ENCODE data around the gene DLGAP1. TPM values are rescaled to one million over a fixed set of nuclear protein-coding genes. Genes with fewer than 3 reads are reported as not detected.

The DLGAP1 gene
- total and polyA plus RNA-seq, 7 donors = 0.13 to 2.6 (median 1.3) TPM; not detected in 1

DNA sequence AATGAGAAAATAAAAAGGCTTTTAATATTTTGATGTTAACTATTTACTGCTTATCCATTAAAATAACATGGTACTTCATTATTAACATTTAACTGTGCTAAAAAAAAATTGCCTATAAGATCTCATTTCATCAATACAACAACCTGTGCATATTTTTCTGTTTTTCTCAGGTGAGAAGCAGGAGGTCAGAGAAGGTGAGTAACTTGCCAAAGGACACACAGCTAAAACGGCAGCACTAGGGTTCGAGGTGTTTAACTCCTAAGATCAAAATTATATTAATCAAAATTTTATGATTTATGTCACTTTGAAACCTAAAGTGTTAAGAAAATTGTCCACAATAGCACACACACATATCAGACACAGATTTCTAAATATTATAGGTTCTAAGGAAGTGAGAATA is 639.1 kb downstream of the DLGAP1 start:
- TF ChIP-seq EP300 (IDR thresholded peaks at IDR 0.05) (no peak), POLR2AphosphoS5 (IDR thresholded peaks at IDR 0.05) (no peak), POLR2A (IDR thresholded peaks at IDR 0.05) (no peak)
- TF ChIP-seq, protein P1, sequence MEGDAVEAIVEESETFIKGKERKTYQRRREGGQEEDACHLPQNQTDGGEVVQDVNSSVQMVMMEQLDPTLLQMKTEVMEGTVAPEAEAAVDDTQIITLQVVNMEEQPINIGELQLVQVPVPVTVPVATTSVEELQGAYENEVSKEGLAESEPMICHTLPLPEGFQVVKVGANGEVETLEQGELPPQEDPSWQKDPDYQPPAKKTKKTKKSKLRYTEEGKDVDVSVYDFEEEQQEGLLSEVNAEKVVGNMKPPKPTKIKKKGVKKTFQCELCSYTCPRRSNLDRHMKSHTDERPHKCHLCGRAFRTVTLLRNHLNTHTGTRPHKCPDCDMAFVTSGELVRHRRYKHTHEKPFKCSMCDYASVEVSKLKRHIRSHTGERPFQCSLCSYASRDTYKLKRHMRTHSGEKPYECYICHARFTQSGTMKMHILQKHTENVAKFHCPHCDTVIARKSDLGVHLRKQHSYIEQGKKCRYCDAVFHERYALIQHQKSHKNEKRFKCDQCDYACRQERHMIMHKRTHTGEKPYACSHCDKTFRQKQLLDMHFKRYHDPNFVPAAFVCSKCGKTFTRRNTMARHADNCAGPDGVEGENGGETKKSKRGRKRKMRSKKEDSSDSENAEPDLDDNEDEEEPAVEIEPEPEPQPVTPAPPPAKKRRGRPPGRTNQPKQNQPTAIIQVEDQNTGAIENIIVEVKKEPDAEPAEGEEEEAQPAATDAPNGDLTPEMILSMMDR (IDR thresholded peaks at IDR 0.05) = no peak
- 83 to 89% methylated on average over 2 of the region's 2 CpGs for WGBS, 2 donors

DNA sequence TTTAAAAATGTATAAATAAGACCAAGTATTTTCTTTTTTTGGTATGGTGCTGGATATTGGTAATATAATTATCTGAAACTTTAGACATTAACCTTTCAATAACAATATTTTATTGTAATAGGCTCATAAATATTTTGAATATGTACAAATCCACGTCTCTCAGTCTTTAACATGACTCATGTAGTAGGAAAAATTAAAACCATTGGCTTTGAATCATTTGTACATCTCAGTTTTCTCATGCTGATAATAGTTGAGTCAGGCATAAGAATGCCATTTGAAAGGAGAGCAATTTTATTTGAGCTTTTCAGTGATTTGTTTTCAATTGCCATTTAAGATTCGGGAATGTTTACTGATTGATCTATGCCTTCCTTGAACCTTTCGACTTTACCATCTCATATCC is 640.3 kb downstream of the DLGAP1 start:
- DNase-seq = no peak
- Histone ChIP-seq H3K27ac (no peak overlapping the region), H3K36me3 (no peaks in the 10 kb centered on the region), H3K27me3 (no peaks in the 10 kb centered on the region), H3K4me1 (no peaks in the 10 kb centered on the region), H3K4me3 (no peak overlapping the region), H3K9me3 (no peaks in the 10 kb centered on the region)
- TF ChIP-seq POLR2AphosphoS5 (IDR thresholded peaks at IDR 0.05) = no peak
- no peak for TF ChIP-seq POLR2A (IDR thresholded peaks at IDR 0.05)
- TF ChIP-seq, protein P1 (IDR thresholded peaks at IDR 0.05) = no peak
- TF ChIP-seq EP300 (IDR thresholded peaks at IDR 0.05) = no peak
- intact Hi-C loops (cut with DNase I) = no loop called here
- WGBS, 2 donors = 83 to 84% methylated on average over 3 of the region's 3 CpGs

More for the DNA sequence above, 639.1 kb downstream of the DLGAP1 start:
- no peak overlapping the region for H3K27ac ChIP-seq
- no peaks in the 10 kb centered on the region for H3K27me3 ChIP-seq
- H3K4me3 ChIP-seq = no peak overlapping the region
- no peak for DNase-seq
- intact Hi-C loops (cut with DNase I) = no loop called here
- H3K4me1 ChIP-seq = no peaks in the 10 kb centered on the region
- no peaks in the 10 kb centered on the region for H3K36me3 ChIP-seq
- no peaks in the 10 kb centered on the region for H3K9me3 ChIP-seq

DNA sequence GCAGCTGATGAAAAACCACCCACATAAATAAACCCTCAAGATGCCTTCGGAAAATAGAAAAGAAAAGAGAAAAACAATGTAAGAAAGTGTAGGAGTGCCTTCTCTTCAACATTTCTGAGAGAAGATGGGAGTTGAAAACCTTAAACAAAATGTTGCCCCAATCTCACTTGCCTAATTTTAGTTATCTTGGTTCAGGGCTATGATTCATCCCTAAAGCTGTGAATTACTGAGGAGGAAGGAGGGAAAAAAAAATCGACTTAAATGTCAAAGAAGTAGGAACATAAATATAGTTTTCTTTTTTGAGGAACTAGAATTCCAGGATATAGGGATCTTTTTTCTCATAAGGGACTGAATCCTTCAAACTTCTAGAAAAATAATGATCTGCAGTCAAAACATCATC is 644.8 kb downstream of the DLGAP1 start:
- 67 to 76% methylated on average over 2 of the region's 2 CpGs for WGBS, 2 donors
- Histone ChIP-seq H3K9me3 (no peaks in the 10 kb centered on the region), H3K36me3 (no peaks in the 10 kb centered on the region), H3K27me3 (no peaks in the 10 kb centered on the region), H3K4me3 (no peak overlapping the region), H3K27ac (no peak overlapping the region), H3K4me1 (no peaks in the 10 kb centered on the region)
- TF ChIP-seq POLR2A (IDR thresholded peaks at IDR 0.05) = no peak
- TF ChIP-seq EP300 (IDR thresholded peaks at IDR 0.05) = no peak
- intact Hi-C loops (cut with DNase I) = no loop called here
- DNase-seq = no peak

DNA sequence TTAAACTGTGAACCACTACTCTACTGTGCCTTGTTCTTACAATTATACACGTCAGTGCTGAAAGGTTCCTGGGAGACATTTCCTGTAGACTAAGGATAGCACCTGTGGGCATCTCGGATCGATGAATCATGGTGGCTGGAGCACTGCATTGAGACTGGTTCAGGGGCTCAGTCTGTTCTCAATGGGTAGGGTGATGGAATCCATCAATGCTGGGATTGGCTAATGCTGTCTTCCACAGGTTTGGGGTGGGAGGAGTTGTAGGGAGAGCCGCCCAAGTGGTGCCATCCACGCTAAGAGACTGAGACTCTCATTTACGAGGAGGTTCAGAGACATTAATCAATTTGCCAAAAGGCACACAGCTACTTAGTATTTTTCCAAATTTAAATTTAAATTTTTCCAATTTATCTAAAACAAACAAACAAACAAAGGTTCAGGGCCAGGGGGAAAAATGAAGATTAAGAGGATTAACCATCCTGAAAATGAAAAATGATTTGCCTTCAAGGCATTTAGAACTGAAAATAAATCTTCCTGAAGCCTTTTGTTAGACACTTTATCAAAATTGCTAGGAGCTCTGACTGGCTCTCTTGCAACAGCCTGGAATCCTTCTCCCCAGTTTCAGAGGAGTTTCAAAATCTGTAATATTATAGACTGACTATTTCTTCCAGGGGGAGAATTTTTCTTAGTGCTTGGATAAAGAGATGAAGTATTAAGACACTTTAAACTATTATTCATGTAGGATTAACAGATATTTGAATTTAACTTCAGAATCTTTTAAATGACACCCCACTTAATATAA is 645.9 kb downstream of the DLGAP1 start:
- WGBS, 2 donors = 77 to 80% methylated on average over 6 of the region's 6 CpGs
- Histone ChIP-seq H3K4me1 (no peaks in the 10 kb centered on the region), H3K27ac (no peak overlapping the region)

DNA sequence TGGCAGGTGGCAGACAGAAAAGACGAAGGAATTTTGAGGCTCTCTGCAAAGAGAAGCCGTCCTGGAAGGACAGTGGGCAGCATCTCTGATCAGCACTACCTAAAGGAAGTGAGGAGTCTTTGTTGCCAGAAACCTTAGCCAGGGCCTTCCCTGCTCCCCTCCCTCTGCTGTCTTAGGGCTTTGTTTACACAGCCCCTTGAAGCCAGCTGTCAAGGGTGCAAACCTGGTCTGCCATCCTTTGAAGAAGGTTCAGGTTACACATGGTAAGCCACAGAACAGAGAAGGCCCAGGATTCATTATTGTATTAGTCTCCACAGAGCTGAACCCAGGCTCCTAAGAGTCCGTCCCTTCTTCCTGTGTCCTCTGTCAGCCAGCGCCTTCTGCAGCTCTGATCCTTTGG is 648.5 kb downstream of the DLGAP1 start:
- no peak for DNase-seq
- no peaks in the 10 kb centered on the region for H3K9me3 ChIP-seq
- H3K27me3 ChIP-seq = no peaks in the 10 kb centered on the region
- H3K4me1 ChIP-seq = no peaks in the 10 kb centered on the region
- H3K27ac ChIP-seq = no peak overlapping the region
- intact Hi-C loops (cut with DNase I) = no loop called here
- H3K36me3 ChIP-seq = no peaks in the 10 kb centered on the region
- WGBS, 2 donors = 85 to 87% methylated on average over 4 of the region's 4 CpGs
- TF ChIP-seq, protein P1 (IDR thresholded peaks at IDR 0.05) = no peak
- TF ChIP-seq POLR2A (IDR thresholded peaks at IDR 0.05) = no peak
- no peak overlapping the region for H3K4me3 ChIP-seq

More for the DNA sequence above, 645.9 kb downstream of the DLGAP1 start:
- DNase-seq = no peak
- intact Hi-C loops (cut with DNase I) = no loop called here
- Histone ChIP-seq H3K9me3 (no peaks in the 10 kb centered on the region), H3K36me3 (no peaks in the 10 kb centered on the region), H3K27me3 (no peaks in the 10 kb centered on the region), H3K4me3 (no peak overlapping the region)
- TF ChIP-seq, protein P1 (IDR thresholded peaks at IDR 0.05) = no peak
- TF ChIP-seq POLR2A (IDR thresholded peaks at IDR 0.05) = no peak
- no peak for TF ChIP-seq POLR2AphosphoS5 (IDR thresholded peaks at IDR 0.05)
- no peak for TF ChIP-seq EP300 (IDR thresholded peaks at IDR 0.05)
